Vagina (tissue), 2 donors: ENCODE data around the gene PDE4A.

Experiments
- CTCF ChIP-seq, 3 experiments: fragments of 450-650 bp in 2 of 3; fragments of 200-600 bp in 1 of 3; sonication (generic) in 1 of 3; IDR thresholded peaks; one replicate each; pipeline ENCODE4 v1.5.1; 2017 to 2019; ENCODE audit warnings: antibody characterized with exemption in 3 of 3, mild to moderate bottlenecking in 2 of 3, moderate library complexity in 2 of 3
- POLR2A ChIP-seq, 2 donors: fragments of 450-650 bp; IDR thresholded peaks; one replicate each; pipeline ENCODE4 v1.6.1; 2017; ENCODE audit warnings: antibody characterized with exemption in 2 of 2, mild to moderate bottlenecking in 2 of 2, moderate library complexity in 2 of 2
- POLR2AphosphoS5 ChIP-seq, 2 donors: sonication (generic); formaldehyde crosslinking; IDR thresholded peaks; one replicate each; pipeline ENCODE4 v1.9.0; 2017; ENCODE audit warnings: antibody characterized with exemption in 2 of 2, mild to moderate bottlenecking in 2 of 2, low read depth in 1 of 2; ENCODE audit not compliant: insufficient read depth in 1 of 2

- TF ChIP-seq POLR2A (IDR thresholded peaks at IDR 0.05) (no peak), CTCF (IDR thresholded peaks at IDR 0.05) (peak; percentile 13 to 64 (median 21)), POLR2AphosphoS5 (IDR thresholded peaks at IDR 0.05; ENCODE audit: insufficient read depth in 1 of 2, low read depth in 1 of 2) (peak in 1 of 2 donors; percentile 37)
Observed at GRCh38 chr19:10416380-10417257, 3.7 kb upstream of the PDE4A start.
